ENCODE measurements around the gene ZDHHC9. TPM values are rescaled to one million over a fixed set of nuclear protein-coding genes. Genes with fewer than 3 reads are reported as not detected.

Gene ZDHHC9
- total and polyA plus RNA-seq, 2 donors (not counting 1 experiment from before 2014, with no cell fraction given), result 1.3 to 6.1 TPM

GRCh38 chrX:129781134-129781672, 62.5 kb downstream of the ZDHHC9 start:
- Histone ChIP-seq H3K36me3 (replicated peaks in 1 of 2; ENCODE audit: control extremely low read depth in 1 of 2, control insufficient read depth in 1 of 2, extremely low read depth in 1 of 2, insufficient read depth in 2 of 2, low read length in 1 of 2) (peaks cover 0 to 33% of the 10 kb centered on the region in 2 experiments), H3K4me2 (replicated peaks; ENCODE audit: low read depth, low read length, poor library complexity, severe bottlenecking) (peak overlapping the region; percentile 85), H3K27me3 (replicated peaks in 1 of 4; ENCODE audit: control extremely low read depth in 1 of 4, control insufficient read depth in 3 of 4, insufficient read depth in 4 of 4, low read length in 3 of 4) (no peaks in the 10 kb centered on the region), H3K27ac (ENCODE audit: low read length in 2 of 2) (peak overlapping the region; percentile 97 to 99), H2AFZ (ENCODE audit: insufficient read depth, low read depth, low read length, poor library complexity, severe bottlenecking) (no peak overlapping the region), H3K9me3 (ENCODE audit: control extremely low read depth in 1 of 3, control insufficient read depth in 2 of 3, insufficient read depth in 1 of 3, low read length in 2 of 3) (no peaks in the 10 kb centered on the region), H3K4me1 (ENCODE audit: control insufficient read depth in 2 of 2, insufficient read depth in 2 of 2, low read length in 2 of 2) (peaks cover 76 to 81% of the 10 kb centered on the region in 2 donors), H3K9ac (ENCODE audit: low read length) (peak overlapping the region; percentile 82), H4K20me1 (ENCODE audit: control insufficient read depth, insufficient read depth, low read length, poor library complexity, severe bottlenecking) (peaks cover 45% of the 10 kb centered on the region), H3K4me3 (ENCODE audit: control extremely low read depth in 1 of 5, extremely low read depth in 1 of 5, insufficient read depth in 1 of 5, low read depth in 2 of 5, low read length in 4 of 5) (peak overlapping the region; percentile 65 to 83 (median 78)), H3K79me2 (ENCODE audit: control insufficient read depth, insufficient read depth, low read length) (peaks cover 88% of the 10 kb centered on the region)
- no peaks in the 10 kb centered on the region for H3K27me3 Mint-ChIP-seq
- POLR2A ChIA-PET, result interaction anchor here (0.6 to 4.2 kb wide), 8 partner anchors 9 to 228 kb away, joined by 3 to 35 read pairs (median 13); no protein-coding TSS in a partner anchor
- DNase-seq (peak; percentile 86), ATAC-seq (ENCODE audit: low read depth) (peak; percentile 68)
- no peaks in the 10 kb centered on the region for H3K9me3 Mint-ChIP-seq (ENCODE audit: insufficient read depth)
- CTCF ChIA-PET, result interaction anchor here (1.1 to 4.5 kb wide), 9 partner anchors 9 to 104 kb away, joined by 3 to 32 read pairs (median 9); no protein-coding TSS in a partner anchor
- WGBS (ENCODE audit: insufficient coverage), result 0% methylated on average over 1 of the region's 8 CpGs
- peak overlapping the region; percentile 89 for H3K4me3 Mint-ChIP-seq
- peaks cover 66% of the 10 kb centered on the region for H3K4me1 Mint-ChIP-seq
- TF ChIP-seq, protein P1, sequence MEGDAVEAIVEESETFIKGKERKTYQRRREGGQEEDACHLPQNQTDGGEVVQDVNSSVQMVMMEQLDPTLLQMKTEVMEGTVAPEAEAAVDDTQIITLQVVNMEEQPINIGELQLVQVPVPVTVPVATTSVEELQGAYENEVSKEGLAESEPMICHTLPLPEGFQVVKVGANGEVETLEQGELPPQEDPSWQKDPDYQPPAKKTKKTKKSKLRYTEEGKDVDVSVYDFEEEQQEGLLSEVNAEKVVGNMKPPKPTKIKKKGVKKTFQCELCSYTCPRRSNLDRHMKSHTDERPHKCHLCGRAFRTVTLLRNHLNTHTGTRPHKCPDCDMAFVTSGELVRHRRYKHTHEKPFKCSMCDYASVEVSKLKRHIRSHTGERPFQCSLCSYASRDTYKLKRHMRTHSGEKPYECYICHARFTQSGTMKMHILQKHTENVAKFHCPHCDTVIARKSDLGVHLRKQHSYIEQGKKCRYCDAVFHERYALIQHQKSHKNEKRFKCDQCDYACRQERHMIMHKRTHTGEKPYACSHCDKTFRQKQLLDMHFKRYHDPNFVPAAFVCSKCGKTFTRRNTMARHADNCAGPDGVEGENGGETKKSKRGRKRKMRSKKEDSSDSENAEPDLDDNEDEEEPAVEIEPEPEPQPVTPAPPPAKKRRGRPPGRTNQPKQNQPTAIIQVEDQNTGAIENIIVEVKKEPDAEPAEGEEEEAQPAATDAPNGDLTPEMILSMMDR (IDR thresholded peaks at IDR 0.05), result no peak
- no peak for TF ChIP-seq EZH2 (IDR thresholded peaks at IDR 0.05; ENCODE audit: borderline replicate concordance, insufficient read depth, low read depth, low read length, poor library complexity, severe bottlenecking)
- intact Hi-C loops (cut with micrococcal nuclease), result loop anchor here (1.0 to 5.0 kb wide), 4 partner anchors 8 to 104 kb away; partner anchors contain the start of gene XPNPEP2
- H3K27ac Mint-ChIP-seq, result peak overlapping the region; percentile 97
